GM18508 (cell line): Measurements from ENCODE around the gene MACROD2.

Source experiments
- ATAC-seq: cut with Tn5 transposase; IDR thresholded peaks from one replicate; pipeline ENCODE4 v1.9.1; 2021; ENCODE audit warnings: moderate number of reproducible peaks; ENCODE audit not compliant: insufficient read depth, unreplicated experiment

The MACROD2 gene

GRCh38 chr20:14561741-14562221 is 566.5 kb downstream of the MACROD2 start:
- ATAC-seq, result no peak

GRCh38 chr20:14562981-14563380 is 567.7 kb downstream of the MACROD2 start:
- no peak for ATAC-seq

- ATAC-seq, result no peak
These were observed 571.2 kb downstream of the MACROD2 start for GRCh38 chr20:14566505-14566904.

- no peak for ATAC-seq
These were observed 572.9 kb downstream of the MACROD2 start for GRCh38 chr20:14568225-14568624.

- no peak for ATAC-seq
These were observed 573.4 kb downstream of the MACROD2 start for GRCh38 chr20:14568701-14569100.

- no peak for ATAC-seq
These were observed 574.3 kb downstream of the MACROD2 start for GRCh38 chr20:14569641-14570040.

GRCh38 chr20:14570811-14571210 is 575.5 kb downstream of the MACROD2 start:
- ATAC-seq, result no peak

- ATAC-seq, result no peak
These were observed 578.4 kb downstream of the MACROD2 start for GRCh38 chr20:14573676-14574075.

GRCh38 chr20:14576196-14576877 is 581.0 kb downstream of the MACROD2 start:
- ATAC-seq, result no peak

- no peak for ATAC-seq
These were observed 585.2 kb downstream of the MACROD2 start for GRCh38 chr20:14580418-14581074.

- ATAC-seq, result no peak
These were observed 586.4 kb downstream of the MACROD2 start for GRCh38 chr20:14581731-14582130.

GRCh38 chr20:14582855-14583254 is 587.5 kb downstream of the MACROD2 start:
- ATAC-seq, result no peak

- ATAC-seq, result no peak
These were observed 588.1 kb downstream of the MACROD2 start for GRCh38 chr20:14583413-14583812.

GRCh38 chr20:14589383-14589782 is 594.1 kb downstream of the MACROD2 start:
- no peak for ATAC-seq

GRCh38 chr20:14595051-14595450 is 599.7 kb downstream of the MACROD2 start:
- no peak for ATAC-seq

- no peak for ATAC-seq
These were observed 601.9 kb downstream of the MACROD2 start for GRCh38 chr20:14597206-14597715.

- no peak for ATAC-seq
These were observed 604.3 kb downstream of the MACROD2 start for GRCh38 chr20:14599613-14600012.

GRCh38 chr20:14600527-14600926 is 605.2 kb downstream of the MACROD2 start:
- ATAC-seq, result no peak

- ATAC-seq, result no peak
These were observed 608.8 kb downstream of the MACROD2 start for GRCh38 chr20:14604143-14604542.

- ATAC-seq, result no peak
These were observed 614.3 kb downstream of the MACROD2 start for GRCh38 chr20:14609328-14610221.

- ATAC-seq, result no peak
These were observed 616.2 kb downstream of the MACROD2 start for GRCh38 chr20:14611479-14611878.
